GM12875 (cell line): ENCODE measurements around the gene GRN.
"Not testable (repeated sequence)": the region's sequence is repeated elsewhere in the genome, so short reads cannot be mapped to it uniquely, and the experiment has no call there.

ENCODE experiments used
- H3K4me3 ChIP-seq: one replicate; pipeline ENCODE4 v1.5.1; 2011; ENCODE audit warnings: low read depth, low read length, control low read depth
- TF ChIP-seq, protein P1 (sequence below): IDR thresholded peaks from 2 replicates; pipeline ENCODE4 v1.5.1; 2011; ENCODE audit warnings: low read depth, mild to moderate bottlenecking, control low read depth, inconsistent platforms, low read length, moderate library complexity, borderline replicate concordance; ENCODE audit not compliant: insufficient read depth

GRN gene

DNA sequence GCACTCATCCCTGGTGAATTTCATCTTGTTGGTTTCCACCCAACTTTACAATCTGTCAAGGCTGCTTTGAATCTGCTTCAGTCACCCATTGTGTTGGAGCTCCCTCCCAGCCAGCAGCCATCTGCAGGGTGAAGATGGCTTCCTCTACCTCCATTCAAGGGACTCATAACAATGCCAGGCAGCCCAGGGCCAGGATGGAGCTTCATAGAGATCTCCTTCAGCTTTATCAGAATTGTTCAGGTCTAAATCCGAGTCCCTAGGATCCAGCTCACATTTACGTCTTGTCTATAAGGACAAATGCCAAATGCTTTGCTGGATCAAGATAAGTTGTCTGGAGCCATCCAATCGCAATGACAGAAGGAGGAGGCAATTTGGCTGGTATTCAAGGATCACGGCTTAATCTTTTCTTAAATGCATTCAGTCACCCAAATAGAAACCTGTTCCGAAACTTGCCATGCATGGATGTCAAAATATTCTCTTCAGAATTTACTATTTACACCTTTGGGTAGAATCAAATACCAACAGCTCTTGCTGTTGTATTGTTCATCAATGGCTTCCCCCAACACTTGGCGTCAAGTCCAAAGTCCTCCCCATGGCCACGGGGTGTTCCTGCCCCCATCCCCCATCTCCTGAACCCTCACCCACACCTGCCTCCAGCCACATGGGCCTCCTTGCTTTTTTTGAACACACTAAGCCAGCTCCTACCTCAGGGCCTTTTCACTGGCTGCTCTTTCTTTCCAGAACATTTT is 22.3 kb downstream of the GRN start:
- TF ChIP-seq, protein P1, sequence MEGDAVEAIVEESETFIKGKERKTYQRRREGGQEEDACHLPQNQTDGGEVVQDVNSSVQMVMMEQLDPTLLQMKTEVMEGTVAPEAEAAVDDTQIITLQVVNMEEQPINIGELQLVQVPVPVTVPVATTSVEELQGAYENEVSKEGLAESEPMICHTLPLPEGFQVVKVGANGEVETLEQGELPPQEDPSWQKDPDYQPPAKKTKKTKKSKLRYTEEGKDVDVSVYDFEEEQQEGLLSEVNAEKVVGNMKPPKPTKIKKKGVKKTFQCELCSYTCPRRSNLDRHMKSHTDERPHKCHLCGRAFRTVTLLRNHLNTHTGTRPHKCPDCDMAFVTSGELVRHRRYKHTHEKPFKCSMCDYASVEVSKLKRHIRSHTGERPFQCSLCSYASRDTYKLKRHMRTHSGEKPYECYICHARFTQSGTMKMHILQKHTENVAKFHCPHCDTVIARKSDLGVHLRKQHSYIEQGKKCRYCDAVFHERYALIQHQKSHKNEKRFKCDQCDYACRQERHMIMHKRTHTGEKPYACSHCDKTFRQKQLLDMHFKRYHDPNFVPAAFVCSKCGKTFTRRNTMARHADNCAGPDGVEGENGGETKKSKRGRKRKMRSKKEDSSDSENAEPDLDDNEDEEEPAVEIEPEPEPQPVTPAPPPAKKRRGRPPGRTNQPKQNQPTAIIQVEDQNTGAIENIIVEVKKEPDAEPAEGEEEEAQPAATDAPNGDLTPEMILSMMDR = no peak
- H3K4me3 ChIP-seq = no peak overlapping the region

DNA sequence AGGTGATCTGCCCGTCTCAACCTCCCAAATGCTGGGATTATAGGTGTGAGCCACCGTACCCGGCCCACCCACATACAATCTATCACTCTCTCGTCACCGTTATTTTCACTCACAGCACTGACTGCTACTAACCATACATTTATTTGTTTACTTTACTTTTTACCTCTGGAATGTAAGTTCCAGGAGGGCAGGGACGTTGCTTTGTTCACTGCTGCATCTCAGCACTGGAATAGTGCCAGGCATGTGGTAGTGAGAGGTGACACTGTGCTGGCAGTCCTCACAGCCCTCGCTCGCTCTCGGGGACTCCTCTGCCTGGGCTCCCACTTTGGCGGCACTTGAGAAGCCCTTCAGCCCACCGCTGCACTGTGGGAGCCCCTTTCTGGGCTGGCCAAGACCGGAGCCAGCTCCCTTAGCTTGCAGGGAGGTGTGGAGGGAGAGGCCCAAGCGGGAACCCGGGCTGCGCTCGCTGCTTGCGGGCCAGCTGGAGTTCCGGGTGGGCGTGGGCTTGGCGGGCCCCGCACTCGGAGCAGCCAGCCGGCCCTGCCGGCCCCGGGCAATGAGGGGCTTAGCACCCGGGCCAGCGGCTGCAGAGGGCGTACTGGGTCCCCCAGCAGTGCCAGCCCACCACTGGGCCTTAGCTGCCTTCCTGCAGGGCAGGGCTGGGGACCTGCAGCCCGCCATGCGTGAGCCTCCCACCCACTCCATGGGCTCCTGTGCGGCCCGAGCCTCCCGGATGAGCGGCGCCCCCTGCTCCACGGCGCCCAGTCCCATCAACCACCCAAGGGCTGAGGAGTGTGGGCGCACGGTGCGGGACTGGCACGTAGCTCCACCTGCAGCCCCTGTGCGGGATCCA is 23.5 kb downstream of the GRN start:
- not testable (repeated sequence) for H3K4me3 ChIP-seq

GRCh38 chr17:44369414-44370023 is 24.4 kb downstream of the GRN start:
- H3K4me3 ChIP-seq = not testable (repeated sequence)

DNA sequence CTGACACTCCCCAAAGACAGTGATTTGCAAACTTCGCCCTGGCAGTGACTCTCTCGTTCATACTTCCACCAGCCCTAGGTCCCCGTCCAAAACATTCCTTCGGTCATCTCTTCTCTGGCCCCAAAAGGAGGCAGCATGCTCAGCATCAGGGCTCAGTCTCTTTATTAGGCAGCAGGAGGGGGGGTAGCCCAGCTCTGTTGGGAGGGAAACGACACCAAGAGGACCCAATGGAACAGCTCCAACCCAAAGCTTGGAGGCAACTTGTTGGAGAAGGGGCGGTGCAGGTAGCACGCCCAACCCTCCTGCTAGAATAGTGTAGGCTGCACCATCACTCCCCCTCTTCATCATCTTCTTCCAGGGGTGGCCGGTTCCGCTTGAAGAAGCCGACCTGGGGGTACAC is 26.9 kb downstream of the GRN start:
- H3K4me3 ChIP-seq = no peak overlapping the region
- TF ChIP-seq, protein P1 = no peak

DNA sequence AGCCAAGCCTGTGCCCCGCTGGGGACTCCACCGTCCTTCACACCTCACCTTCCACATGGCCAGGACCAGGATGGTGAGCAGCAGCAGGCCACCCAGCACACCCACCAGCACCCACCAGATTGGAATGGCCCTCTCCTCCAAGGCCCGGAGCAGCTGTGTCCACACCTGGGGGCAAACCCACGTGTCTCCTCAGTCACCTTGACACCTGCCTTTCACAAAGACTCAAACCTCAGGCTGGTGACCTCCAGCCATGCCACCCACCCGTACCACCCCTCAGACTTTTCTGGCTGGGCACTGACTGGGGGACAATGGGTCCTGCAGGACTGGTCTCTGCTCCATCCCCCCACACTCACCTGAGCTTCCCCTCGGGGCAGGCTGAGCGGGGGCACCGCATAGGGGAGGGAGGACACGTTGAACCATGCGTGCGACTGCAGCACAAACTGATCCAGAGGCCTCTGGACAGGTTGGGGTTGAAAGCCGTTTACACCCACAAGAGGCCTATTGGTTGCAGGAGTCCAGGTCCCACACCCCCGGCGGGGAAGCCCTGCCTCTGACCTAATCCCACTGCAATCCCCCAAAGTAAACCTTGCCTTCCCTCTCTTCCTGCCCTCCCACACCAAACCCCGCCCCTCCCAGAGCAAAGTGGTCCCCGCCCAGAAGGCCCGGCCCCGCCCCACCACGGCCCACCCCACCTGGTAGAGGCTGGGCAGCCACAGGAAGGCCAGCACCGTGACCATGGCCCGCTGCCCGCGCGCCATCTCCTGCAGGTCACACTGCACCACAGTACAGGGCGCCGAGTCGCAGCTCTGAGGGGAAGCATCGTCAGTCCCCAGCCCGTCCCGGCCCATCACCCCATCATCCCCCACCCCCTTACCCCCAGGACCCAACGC is 29.4 kb downstream of the GRN start:
- TF ChIP-seq, protein P1 = no peak
- no peak overlapping the region for H3K4me3 ChIP-seq

- H3K4me3 ChIP-seq = no peak overlapping the region
- TF ChIP-seq, protein P1 = no peak
Observed at GRCh38 chr17:44375196-44376017, 30.3 kb downstream of the GRN start.

DNA sequence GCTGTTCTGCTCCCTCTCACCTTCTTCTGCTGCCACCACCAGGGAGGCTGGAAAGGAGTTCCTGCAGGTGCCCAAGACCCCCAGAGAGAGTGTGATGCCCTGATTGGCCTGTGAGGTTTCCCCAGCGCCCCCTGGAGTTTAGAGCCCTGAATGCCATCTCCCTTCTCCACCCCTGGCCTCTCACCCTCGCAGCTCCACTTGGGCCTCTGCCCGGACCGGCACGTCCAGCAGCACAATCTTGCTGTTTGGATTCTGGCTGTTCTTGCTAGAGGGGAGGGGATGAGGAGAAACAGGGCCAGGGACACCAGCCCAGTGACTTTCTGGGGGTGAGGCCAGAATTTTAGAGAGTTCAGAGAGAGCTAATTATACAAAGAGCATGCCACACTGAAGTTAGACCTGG is 31.0 kb downstream of the GRN start:
- TF ChIP-seq, protein P1 = peak; percentile 75
- no peak overlapping the region for H3K4me3 ChIP-seq
